Ovary (tissue), 9 donors: Measurements from ENCODE around the gene KDF1. TPM values are rescaled to one million over a fixed set of nuclear protein-coding genes. Genes with fewer than 3 reads are reported as not detected.

ENCODE experiments used
- polyA plus RNA-seq, 2 donors: library from polyadenylated mRNA; stranded (reverse); fragments of 200-250 nt in 1 of 2; fragments of 350-450 nt in 1 of 2; fragmentation: Illumina TruSeq in 1 of 2; extraction: RNeasy Lipid Tissue Mini Kit (QIAGEN cat#74804) in 1 of 2; gene quantifications; one replicate each; pipeline ENCODE4 v1.2.3, GENCODE V29; 2013 to 2014
- total RNA-seq, 7 donors: library from RNA; depleted of rRNA in 2 of 7; stranded (reverse); fragments of >200 nt in 2 of 7; fragmentation: NEBNext Ultra II Directional in 3 of 7; extraction: Animal tissue kit (Norgen Biotek cat#: 25700) in 3 of 7; gene quantifications; one replicate each; pipeline versions ENCODE4 v1.1.0 to v1.2.4, GENCODE V29; 2016 to 2023
- donor health status: DM: no; HTN: no; CAD: no; lungs with moderate emphysema.
- donor health status: DM: no; HTN: no; CAD: no.
- donor health status: Bipolar disorder and iron deficiency.
- donor health status: DM: yes; HTN: yes; CAD: no.
- donor health status: DM: no; HTN: no; CAD: no.
- donor health status: DM: yes; HTN: yes; CAD: no.

The KDF1 gene
- total and polyA plus RNA-seq, 9 donors, result 0.08 to 11.0 (median 0.60) TPM; not detected in 4

Other genes starting within 250 kb of the KDF1 start
- 10 to 100 TPM in 5 of 7 donors, 1 to 10 TPM in 2; 9.2 to 15.4 (median 10.5) TPM for gene PIGV, start 172.5 kb downstream of the KDF1 start, total RNA-seq
- 10 to 100 TPM; 12.4 to 13.3 TPM for gene PIGV, start 172.5 kb downstream of the KDF1 start, polyA plus RNA-seq
- 10 to 100 TPM; 10.7 to 15.8 (median 12.3) TPM for gene ZDHHC18, start 133.8 kb downstream of the KDF1 start, total RNA-seq
- gene ZDHHC18, start 133.8 kb downstream of the KDF1 start, polyA plus RNA-seq, result 10 to 100 TPM in 1 of 2 donors, 1 to 10 TPM in 1; 9.5 to 12.9 TPM
- under 1 TPM in 5 of 7 donors, not detected in 2; 0.35 to 0.80 (median 0.37) TPM for gene SFN, start 97.3 kb downstream of the KDF1 start, total RNA-seq
- gene SFN, start 97.3 kb downstream of the KDF1 start, polyA plus RNA-seq, result under 1 TPM in 1 of 2 donors, not detected in 1; 0.17 TPM
- gene GPN2, start 70.2 kb downstream of the KDF1 start, total RNA-seq, result 10 to 100 TPM in 5 of 7 donors, 1 to 10 TPM in 2; 6.9 to 27.8 (median 20.4) TPM
- gene GPN2, start 70.2 kb downstream of the KDF1 start, polyA plus RNA-seq, result 10 to 100 TPM; 14.6 to 20.9 TPM
- 10 to 100 TPM in 5 of 7 donors, 1 to 10 TPM in 2; 3.1 to 16.4 (median 11.3) TPM for gene GPATCH3, start 60.0 kb downstream of the KDF1 start, total RNA-seq
- gene GPATCH3, start 60.0 kb downstream of the KDF1 start, polyA plus RNA-seq, result 1 to 10 TPM; 7.6 to 9.6 TPM
- gene NR0B2, start 46.5 kb downstream of the KDF1 start, total RNA-seq, result under 1 TPM in 1 of 7 donors, not detected in 6; 0.18 TPM
- gene NR0B2, start 46.5 kb downstream of the KDF1 start, polyA plus RNA-seq, result under 1 TPM in 1 of 2 donors, not detected in 1; 0.18 TPM
- 10 to 100 TPM; 32.8 to 66.9 (median 57.1) TPM for gene NUDC, start 38.7 kb downstream of the KDF1 start, total RNA-seq
- 10 to 100 TPM; 57.6 to 76.7 TPM for gene NUDC, start 38.7 kb downstream of the KDF1 start, polyA plus RNA-seq
- 10 to 100 TPM in 1 of 7 donors, 1 to 10 TPM in 3, under 1 TPM in 3; 0.25 to 23.8 (median 2.9) TPM for gene TRNP1, start 33.2 kb upstream of the KDF1 start, total RNA-seq
- 10 to 100 TPM in 1 of 2 donors, 1 to 10 TPM in 1; 4.2 to 18.0 TPM for gene TRNP1, start 33.2 kb upstream of the KDF1 start, polyA plus RNA-seq
- gene TENT5B, start 52.4 kb upstream of the KDF1 start, total RNA-seq, result 1 to 10 TPM in 6 of 7 donors, under 1 TPM in 1; 0.33 to 7.4 (median 2.3) TPM
- 1 to 10 TPM; 2.9 to 5.3 TPM for gene TENT5B, start 52.4 kb upstream of the KDF1 start, polyA plus RNA-seq
- gene SLC9A1, start 194.7 kb upstream of the KDF1 start, total RNA-seq, result 10 to 100 TPM in 5 of 7 donors, 1 to 10 TPM in 2; 8.6 to 33.7 (median 14.8) TPM
- gene SLC9A1, start 194.7 kb upstream of the KDF1 start, polyA plus RNA-seq, result 10 to 100 TPM; 10.6 to 22.0 TPM